GM23338 (cell line): ENCODE results near the gene KNTC1. TPM values are rescaled to one million over a fixed set of nuclear protein-coding genes. Genes with fewer than 3 reads are reported as not detected.

Source experiments
- ATAC-seq: fragments of 200-7000 bp; cut with Tn5 transposase; 3 replicates; pipeline ENCODE4 v1.9.1; 2020
- DNase-seq: peaks from one replicate; pipeline ENCODE4 v3.0.0-alpha.2; 2015; ENCODE audit warnings: low spot score
- H2AFZ ChIP-seq: fragments of 200-600 bp; sonication (generic); 2 replicates; pipeline ENCODE4 v1.8.0; 2016; ENCODE audit warnings: antibody characterized with exemption, mild to moderate bottlenecking, moderate library complexity
- H3F3A ChIP-seq: fragments of 200-600 bp; sonication (generic); replicated peaks from 2 replicates; pipeline ENCODE4 v1.8.0; 2017; ENCODE audit warnings: antibody characterized with exemption, mixed run types, low read depth
- H3K27ac ChIP-seq: fragments of 200-600 bp; sonication (generic); 2 replicates; pipeline ENCODE4 v1.6.1; 2016; ENCODE audit warnings: low read depth
- H3K27me3 ChIP-seq: fragments of 200-600 bp; sonication (generic); 2 replicates; pipeline ENCODE4 v1.8.0; 2016; ENCODE audit warnings: mild to moderate bottlenecking, mixed run types, moderate library complexity; ENCODE audit not compliant: insufficient read depth
- H3K36me3 ChIP-seq: fragments of 200-600 bp; sonication (generic); 2 replicates; pipeline ENCODE4 v1.8.0; 2016; ENCODE audit warnings: mild to moderate bottlenecking; ENCODE audit not compliant: insufficient read depth
- H3K4me1 ChIP-seq: fragments of 200-600 bp; sonication (generic); 2 replicates; pipeline ENCODE4 v1.8.0; 2016; ENCODE audit warnings: mild to moderate bottlenecking, moderate library complexity; ENCODE audit not compliant: insufficient read depth
- H3K4me2 ChIP-seq: fragments of 200-600 bp; sonication (generic); 2 replicates; pipeline ENCODE4 v1.7.1; 2017; ENCODE audit warnings: mixed run types
- H3K4me3 ChIP-seq: fragments of 200-600 bp; sonication (generic); 2 replicates; pipeline ENCODE4 v1.6.1; 2016; ENCODE audit warnings: mixed run types
- H3K79me2 ChIP-seq: fragments of 200-600 bp; sonication (generic); replicated peaks from 2 replicates; pipeline ENCODE4 v1.8.0; 2017; ENCODE audit warnings: mild to moderate bottlenecking; ENCODE audit not compliant: insufficient read depth
- H3K9me2 ChIP-seq: fragments of 200-600 bp; sonication (generic); 2 replicates; pipeline ENCODE4 v1.8.0; 2017; ENCODE audit not compliant: insufficient read depth
- H4K20me1 ChIP-seq: fragments of 200-600 bp; sonication (generic); replicated peaks from 2 replicates; pipeline ENCODE4 v1.8.0; 2017; ENCODE audit warnings: mild to moderate bottlenecking; ENCODE audit not compliant: insufficient read depth
- H3K27ac Mint-ChIP-seq: 2 replicates; pipeline ENCODE4 v1.8.0; 2020; ENCODE audit warnings: inconsistent platforms, mild to moderate bottlenecking, moderate library complexity, mixed read lengths
- H3K27me3 Mint-ChIP-seq: 3 replicates; pipeline ENCODE4 v1.8.0; 2022; ENCODE audit warnings: low read depth, mild to moderate bottlenecking, moderate library complexity, mixed read lengths, inconsistent platforms; ENCODE audit not compliant: insufficient read depth, poor library complexity
- H3K36me3 Mint-ChIP-seq: 3 replicates; pipeline ENCODE4 v1.8.0; 2021; ENCODE audit warnings: low read depth, mild to moderate bottlenecking, inconsistent platforms, moderate library complexity, mixed read lengths
- H3K4me1 Mint-ChIP-seq: 3 replicates; pipeline ENCODE4 v1.8.0; 2020; ENCODE audit warnings: mild to moderate bottlenecking, inconsistent platforms, mixed read lengths
- H3K4me3 Mint-ChIP-seq: 3 replicates; pipeline ENCODE4 v1.8.0; 2021; ENCODE audit warnings: moderate library complexity, mild to moderate bottlenecking, inconsistent platforms, mixed read lengths
- H3K9me3 Mint-ChIP-seq: 3 replicates; pipeline ENCODE4 v1.8.0; 2020; ENCODE audit warnings: moderate library complexity, mild to moderate bottlenecking, inconsistent platforms, mixed read lengths
- CREB1 ChIP-seq: fragments of 250-450 bp; sonication (Bioruptor Pico); IDR thresholded peaks from 2 replicates; pipeline ENCODE4 v1.5.0; 2020; ENCODE audit warnings: low read depth, mild to moderate bottlenecking, moderate library complexity
- ETS1 ChIP-seq: IDR thresholded peaks from 2 replicates; pipeline ENCODE4 v1.6.1; 2016; ENCODE audit warnings: antibody characterized with exemption
- EZH2 ChIP-seq: fragments of 200-600 bp; sonication (generic); IDR thresholded peaks from one replicate; pipeline ENCODE4 v1.8.0; 2017; ENCODE audit warnings: antibody characterized with exemption, mild to moderate bottlenecking, low read depth; ENCODE audit not compliant: unreplicated experiment
- JUNB ChIP-seq: IDR thresholded peaks from one replicate; pipeline ENCODE4 v1.6.1; 2016; ENCODE audit warnings: antibody characterized with exemption; ENCODE audit not compliant: unreplicated experiment
- NANOG ChIP-seq: IDR thresholded peaks from 2 replicates; pipeline ENCODE4 v1.6.1; 2016; ENCODE audit warnings: antibody characterized with exemption, borderline replicate concordance
- REST ChIP-seq: IDR thresholded peaks from one replicate; pipeline ENCODE4 v1.6.1; 2018; ENCODE audit warnings: antibody characterized with exemption; ENCODE audit not compliant: unreplicated experiment
- STAT1 ChIP-seq: IDR thresholded peaks from one replicate; pipeline ENCODE4 v1.6.1; 2016; ENCODE audit warnings: antibody characterized with exemption; ENCODE audit not compliant: unreplicated experiment
- ZNF331 ChIP-seq: fragments of 250-450 bp; sonication (Bioruptor Pico); IDR thresholded peaks from 2 replicates; pipeline ENCODE4 v1.5.0; 2020; ENCODE audit warnings: low read depth, mild to moderate bottlenecking, moderate library complexity
- ZNF462 ChIP-seq: fragments of 250-450 bp; sonication (Bioruptor Pico); IDR thresholded peaks from 2 replicates; pipeline ENCODE4 v1.5.0; 2020; ENCODE audit warnings: mild to moderate bottlenecking, moderate library complexity
- polyA plus RNA-seq: library from polyadenylated mRNA; unstranded; fragments of >200 nt; fragmentation: Nextera tagmentation; extraction: Ambion mirVana; gene quantifications from 2 replicates; pipeline ENCODE4 v1.2.1, GENCODE V29; 2016
- total RNA-seq: library from RNA; depleted of rRNA; stranded (reverse); fragments of >200 nt; shearing (Covaris generic); gene quantifications from 2 replicates; pipeline ENCODE4 v1.2.3, GENCODE V29; 2014

The KNTC1 gene
- total and polyA plus RNA-seq, 2 experiments from 2014 or later: 55.2 to 98.0 TPM

GRCh38 chr12:122513660-122514059 is 13.4 kb upstream of the KNTC1 start (continued):
- TF ChIP-seq REST (no peak), CREB1 (CRISPR knock-in tag) (no peak), ETS1 (no peak), NANOG (no peak), STAT1 (no peak)

GRCh38 chr12:122515275-122515674 is 11.8 kb upstream of the KNTC1 start:
- Histone ChIP-seq H4K20me1 (peaks cover 23% of the 10 kb centered on the region), H3K4me2 (no peak overlapping the region), H3K9me2 (no peaks in the 10 kb centered on the region), H3K79me2 (peaks cover 91% of the 10 kb centered on the region), H3K4me3 (no peak overlapping the region), H2AFZ (no peak overlapping the region), H3K36me3 (peaks cover 98% of the 10 kb centered on the region), H3K27me3 (no peaks in the 10 kb centered on the region), H3F3A (peaks cover 8% of the 10 kb centered on the region; the same call in 1 of the 2 replicates), H3K27ac (no peak overlapping the region), H3K4me1 (no peaks in the 10 kb centered on the region)
- no peaks in the 10 kb centered on the region for H3K9me3 Mint-ChIP-seq
- H3K4me3 Mint-ChIP-seq: no peak overlapping the region
- H3K27ac Mint-ChIP-seq: no peak overlapping the region
- peaks cover 97% of the 10 kb centered on the region for H3K36me3 Mint-ChIP-seq
- ATAC-seq (no peak), DNase-seq (no peak)
- peaks cover 2% of the 10 kb centered on the region for H3K27me3 Mint-ChIP-seq
- H3K4me1 Mint-ChIP-seq: no peaks in the 10 kb centered on the region
- no peak for TF ChIP-seq JUNB
- TF ChIP-seq REST: no peak
- no peak for TF ChIP-seq ZNF331 (CRISPR knock-in tag)
- TF ChIP-seq ETS1: no peak
- no peak for TF ChIP-seq NANOG
- no peak for TF ChIP-seq EZH2
- TF ChIP-seq ZNF462 (CRISPR knock-in tag): no peak
